Esophagus squamous epithelium (tissue), 4 donors: ENCODE measurements around the gene UTS2R.

Experiments
- CTCF ChIP-seq, 6 experiments: fragments of 450-650 bp in 4 of 6; fragments of 200-600 bp in 2 of 6; sonication (generic) in 2 of 6; IDR thresholded peaks; one replicate each; pipeline ENCODE4 v1.5.1; 2016 to 2019; ENCODE audit warnings: antibody characterized with exemption in 6 of 6, mild to moderate bottlenecking in 4 of 6, moderate library complexity in 4 of 6
- POLR2A ChIP-seq, 4 donors: fragments of 450-650 bp; IDR thresholded peaks; one replicate each; pipeline ENCODE4 v1.6.1; 2017; ENCODE audit warnings: antibody characterized with exemption in 4 of 4, mild to moderate bottlenecking in 4 of 4, moderate library complexity in 3 of 4

- no peak for TF ChIP-seq CTCF (IDR thresholded peaks at IDR 0.05)
- TF ChIP-seq POLR2A (IDR thresholded peaks at IDR 0.05) = no peak
These were observed 9.5 kb downstream of the UTS2R start for GRCh38 chr17:82380860-82381702.
